ENCODE data around the gene ZNF205. TPM values are rescaled to one million over a fixed set of nuclear protein-coding genes. Genes with fewer than 3 reads are reported as not detected.
A peak's percentile ranks its signal among the peaks of the same experiment; 100 is the strongest.

Gene ZNF205
- total and polyA plus RNA-seq, 2 experiments from 2014 or later = 16.6 to 29.1 TPM

- Histone ChIP-seq H3K27ac (ENCODE audit: low read depth) (peak overlapping the region; percentile 91), H2AFZ (peak overlapping the region; percentile 72; the same call in 1 of the 2 replicates), H3K4me1 (ENCODE audit: insufficient read depth) (peaks cover 27% of the 10 kb centered on the region), H3K4me3 (peak overlapping the region; percentile 75), H3K79me2 (replicated peaks; ENCODE audit: insufficient read depth) (no peaks in the 10 kb centered on the region), H3K36me3 (ENCODE audit: insufficient read depth) (no peaks in the 10 kb centered on the region), H4K20me1 (replicated peaks; ENCODE audit: insufficient read depth) (no peaks in the 10 kb centered on the region), H3K9me2 (ENCODE audit: insufficient read depth) (no peaks in the 10 kb centered on the region), H3K4me2 (peak overlapping the region; percentile 83), H3F3A (replicated peaks; ENCODE audit: low read depth) (peaks cover 33% of the 10 kb centered on the region), H3K27me3 (ENCODE audit: insufficient read depth) (no peaks in the 10 kb centered on the region)
- H3K4me3 Mint-ChIP-seq = peak overlapping the region; percentile 72
- ATAC-seq (peak; percentile 79), DNase-seq (ENCODE audit: low spot score) (peak; percentile 96)
- TF ChIP-seq CREB1 (CRISPR knock-in tag; IDR thresholded peaks at IDR 0.05; ENCODE audit: low read depth) (no peak), POLR2AphosphoS5 (IDR thresholded peaks at IDR 0.05; ENCODE audit: low read depth) (peak; percentile 72), ETS1 (IDR thresholded peaks at IDR 0.05) (peak; percentile 60; the same call in 1 of the 2 replicates)
- H3K9me3 Mint-ChIP-seq = no peaks in the 10 kb centered on the region; the same call in 1 of the 3 replicates
- no peaks in the 10 kb centered on the region; the same call in 2 of the 3 replicates for H3K36me3 Mint-ChIP-seq (ENCODE audit: low read depth)
- peaks cover 13% of the 10 kb centered on the region for H3K27me3 Mint-ChIP-seq (ENCODE audit: insufficient read depth, low read depth, poor library complexity)
- H3K27ac Mint-ChIP-seq = peak overlapping the region; percentile 95; the same call in 1 of the 2 replicates
- peaks cover 32% of the 10 kb centered on the region for H3K4me1 Mint-ChIP-seq
These were observed 6.0 kb upstream of the ZNF205 start for GRCh38 chr16:3106205-3106928.

- Mint-ChIP-seq H3K36me3 (ENCODE audit: low read depth) (peaks cover 22% of the 10 kb centered on the region), H3K27me3 (ENCODE audit: insufficient read depth, low read depth, poor library complexity) (peaks cover 9% of the 10 kb centered on the region), H3K9me3 (no peaks in the 10 kb centered on the region), H3K27ac (peak overlapping the region; percentile 75; the same call in 1 of the 2 replicates), H3K4me3 (peak overlapping the region; percentile 92), H3K4me1 (peaks cover 19% of the 10 kb centered on the region)
- Histone ChIP-seq H3K36me3 (ENCODE audit: insufficient read depth) (peaks cover 9% of the 10 kb centered on the region; the same call in 1 of the 2 replicates), H4K20me1 (replicated peaks; ENCODE audit: insufficient read depth) (no peaks in the 10 kb centered on the region), H3K79me2 (replicated peaks; ENCODE audit: insufficient read depth) (peaks cover 22% of the 10 kb centered on the region), H3K4me2 (peak overlapping the region; percentile 100), H3K9me2 (ENCODE audit: insufficient read depth) (no peaks in the 10 kb centered on the region), H3K4me3 (peak overlapping the region; percentile 99), H3F3A (replicated peaks; ENCODE audit: low read depth) (peaks cover 9% of the 10 kb centered on the region; the same call in 1 of the 2 replicates), H2AFZ (peak overlapping the region; percentile 90), H3K27ac (ENCODE audit: low read depth) (peak overlapping the region; percentile 50; the same call in 1 of the 2 replicates), H3K4me1 (ENCODE audit: insufficient read depth) (peaks cover 16% of the 10 kb centered on the region; the same call in 1 of the 2 replicates), H3K27me3 (ENCODE audit: insufficient read depth) (no peaks in the 10 kb centered on the region)
- ATAC-seq (peak; percentile 6; the same call in 2 of the 3 replicates), DNase-seq (ENCODE audit: low spot score) (no peak)
- no peak for TF ChIP-seq REST (IDR thresholded peaks at IDR 0.05; ENCODE audit: unreplicated experiment)
- TF ChIP-seq STAT1 (IDR thresholded peaks at IDR 0.05; ENCODE audit: unreplicated experiment) = no peak
- TF ChIP-seq POLR2AphosphoS5 (IDR thresholded peaks at IDR 0.05; ENCODE audit: low read depth) = no peak
- TF ChIP-seq JUNB (IDR thresholded peaks at IDR 0.05; ENCODE audit: unreplicated experiment) = no peak
- no peak for TF ChIP-seq CREB1 (CRISPR knock-in tag; IDR thresholded peaks at IDR 0.05; ENCODE audit: low read depth)
- TF ChIP-seq ZNF331 (CRISPR knock-in tag; IDR thresholded peaks at IDR 0.05; ENCODE audit: low read depth) = no peak
- TF ChIP-seq EZH2 (IDR thresholded peaks at IDR 0.05; ENCODE audit: low read depth, unreplicated experiment) = no peak
- no peak for TF ChIP-seq EZH2phosphoT487 (IDR thresholded peaks at IDR 0.05; ENCODE audit: unreplicated experiment)
These were observed 642 bp downstream of the ZNF205 start for GRCh38 chr16:3112881-3113574.
